ENCODE measurements around the gene UBALD1. TPM values are rescaled to one million over a fixed set of nuclear protein-coding genes. Genes with fewer than 3 reads are reported as not detected.

Gene UBALD1
- polyA plus RNA-seq, 2 of the 4 experiments (the other 2 are of a cell fraction) = 10.2 to 34.1 TPM

GRCh38 chr16:4588386-4588785 lies 26.3 kb downstream of the UBALD1 start:
- POLR2A ChIA-PET = no interaction called here
- WGBS (ENCODE audit: missing lambda C conversion rate) = 29% methylated on average over 2 of the region's 2 CpGs
- CTCF ChIA-PET = interaction anchor here (0.8 to 8.2 kb wide), 8 partner anchors 16 to 186 kb away, joined by 3 to 126 read pairs (median 3); partner anchors contain the start of gene MGRN1

GRCh38 chr16:4586291-4586690 lies 28.4 kb downstream of the UBALD1 start:
- FAIRE-seq (no peak), ATAC-seq (no peak)
- POLR2A ChIA-PET = interaction anchor here (1.0 kb wide), 1 partner anchor 50 kb away, joined by 3 read pairs; no protein-coding TSS in a partner anchor

More at GRCh38 chr16:4588386-4588785, 26.3 kb downstream of the UBALD1 start:
- TF ChIP-seq ATOH8 (CRISPR knock-in tag; IDR thresholded peaks at IDR 0.05; ENCODE audit: low read depth) = no peak
- TF ChIP-seq EHF (CRISPR knock-in tag; IDR thresholded peaks at IDR 0.05) = no peak
- no peak for TF ChIP-seq SREBF2 (IDR thresholded peaks at IDR 0.05)
- no peak for TF ChIP-seq BHLHE40 (IDR thresholded peaks at IDR 0.05; ENCODE audit: low read depth, low read length)
- no peak for TF ChIP-seq NR3C1 (IDR thresholded peaks at IDR 0.05)
- Histone ChIP-seq H3K27ac (no peak overlapping the region), H3K4me3 (no peak overlapping the region), H3K9me3 (no peaks in the 10 kb centered on the region), H3K4me2 (no peak overlapping the region), H3K4me1 (no peaks in the 10 kb centered on the region)
- FAIRE-seq = no peak
- no peak for ATAC-seq
- DNase-seq (ENCODE audit: low read depth in 1 of 2, low spot score in 1 of 2) = no peak

GRCh38 chr16:4583906-4584305 lies 30.8 kb downstream of the UBALD1 start:
- ChIA-PET CTCF (interaction anchor here (1.3 to 8.2 kb wide), 5 partner anchors 12 to 84 kb away, joined by 4 to 126 read pairs (median 20); no protein-coding TSS in a partner anchor), POLR2A (no interaction called here)
- no peak for DNase-seq (ENCODE audit: low read depth in 1 of 2, low spot score in 1 of 2)
- Histone ChIP-seq H3K4me3 (no peak overlapping the region), H3K9me3 (no peaks in the 10 kb centered on the region), H3K4me1 (peaks cover 13% of the 10 kb centered on the region), H3K4me2 (no peak overlapping the region), H3K27ac (no peak overlapping the region)
- no peak for TF ChIP-seq RARB (CRISPR knock-in tag; IDR thresholded peaks at IDR 0.05)
- no peak for TF ChIP-seq EHF (CRISPR knock-in tag; IDR thresholded peaks at IDR 0.05)
- no peak for TF ChIP-seq E2F6 (IDR thresholded peaks at IDR 0.05; ENCODE audit: borderline replicate concordance, low read depth)
- TF ChIP-seq NFE2L2 (conservative IDR thresholded peaks at IDR 0.05; ENCODE audit: low read length) = no peak
- no peak for TF ChIP-seq HEYL (CRISPR knock-in tag; IDR thresholded peaks at IDR 0.05)
- TF ChIP-seq CHD4 (IDR thresholded peaks at IDR 0.05; ENCODE audit: borderline replicate concordance) = no peak
- TF ChIP-seq BCL3 (IDR thresholded peaks at IDR 0.05) = no peak
- no peak for TF ChIP-seq CHD2 (IDR thresholded peaks at IDR 0.05; ENCODE audit: low read length, partially characterized antibody)
- TF ChIP-seq JUN (IDR thresholded peaks at IDR 0.05) = no peak
- TF ChIP-seq RFX5 (IDR thresholded peaks at IDR 0.05) = no peak
- TF ChIP-seq RAD21 (conservative IDR thresholded peaks at IDR 0.05 in 1 of 2, IDR thresholded peaks at IDR 0.05 in 1 of 2) = no peak
- no peak for TF ChIP-seq POLR2AphosphoS2 (conservative IDR thresholded peaks at IDR 0.05; ENCODE audit: low read length)
- TF ChIP-seq ZC3H11A (IDR thresholded peaks at IDR 0.05) = no peak
- 69% methylated on average over 4 of the region's 4 CpGs for WGBS (ENCODE audit: missing lambda C conversion rate)
- no peak for FAIRE-seq
- ATAC-seq = no peak

More at GRCh38 chr16:4586291-4586690, 28.4 kb downstream of the UBALD1 start:
- Histone ChIP-seq H3K9me3 (no peaks in the 10 kb centered on the region), H3K27ac (no peak overlapping the region), H3K4me3 (no peak overlapping the region), H3K4me2 (no peak overlapping the region), H3K4me1 (no peaks in the 10 kb centered on the region)
- DNase-seq (ENCODE audit: low read depth in 1 of 2, low spot score in 1 of 2) = no peak
- 75% methylated on average over 7 of the region's 7 CpGs for WGBS (ENCODE audit: missing lambda C conversion rate)
- TF ChIP-seq EHMT2 (IDR thresholded peaks at IDR 0.05; ENCODE audit: low read depth) (no peak), KDM1A (IDR thresholded peaks at IDR 0.05; ENCODE audit: low read depth) (no peak), HOXB5 (CRISPR knock-in tag; IDR thresholded peaks at IDR 0.05) (no peak), JUNB (IDR thresholded peaks at IDR 0.05) (no peak)
- CTCF ChIA-PET = interaction anchor here (0.7 to 8.2 kb wide), 31 partner anchors 9 to 119 kb away, joined by 3 to 126 read pairs (median 7); partner anchors contain the start of genes CDIP1, MGRN1 and UBALD1
